ENCODE measurements around the gene MTCL1. TPM values are rescaled to one million over a fixed set of nuclear protein-coding genes. Genes with fewer than 3 reads are reported as not detected.

The MTCL1 gene
- total RNA-seq, 1 donor from 2014 or later: 48.7 TPM

DNA sequence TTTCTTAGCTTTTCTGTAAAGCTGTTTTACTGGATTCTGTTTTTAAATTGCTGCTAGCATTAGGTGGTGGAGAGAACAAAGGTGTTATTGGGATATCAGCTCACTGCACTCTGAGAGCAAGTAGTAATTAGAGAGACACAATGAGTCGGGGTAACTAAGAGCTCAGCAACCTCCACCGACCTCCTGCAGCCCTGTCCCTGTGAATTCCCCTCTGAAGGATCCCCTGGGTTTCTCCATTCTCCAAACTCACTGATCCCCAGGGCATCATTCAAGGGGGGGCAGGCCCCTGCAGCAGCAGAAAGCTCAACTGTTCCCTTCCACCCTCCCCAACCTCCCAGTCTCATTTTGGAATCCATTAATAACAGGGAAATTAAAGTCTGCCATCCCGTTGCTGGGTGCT is 73.0 kb downstream of the MTCL1 start:
- peaks cover 21% of the 10 kb centered on the region for H3K36me3 Mint-ChIP-seq
- H3K27ac Mint-ChIP-seq: peak overlapping the region; percentile 69
- no peak overlapping the region for H3K4me3 Mint-ChIP-seq
- H3K9me3 Mint-ChIP-seq: no peaks in the 10 kb centered on the region
- peaks cover 40% of the 10 kb centered on the region for H3K4me1 Mint-ChIP-seq (ENCODE audit: unreplicated experiment)
- no peaks in the 10 kb centered on the region for H3K27me3 Mint-ChIP-seq
- TF ChIP-seq, protein P1, sequence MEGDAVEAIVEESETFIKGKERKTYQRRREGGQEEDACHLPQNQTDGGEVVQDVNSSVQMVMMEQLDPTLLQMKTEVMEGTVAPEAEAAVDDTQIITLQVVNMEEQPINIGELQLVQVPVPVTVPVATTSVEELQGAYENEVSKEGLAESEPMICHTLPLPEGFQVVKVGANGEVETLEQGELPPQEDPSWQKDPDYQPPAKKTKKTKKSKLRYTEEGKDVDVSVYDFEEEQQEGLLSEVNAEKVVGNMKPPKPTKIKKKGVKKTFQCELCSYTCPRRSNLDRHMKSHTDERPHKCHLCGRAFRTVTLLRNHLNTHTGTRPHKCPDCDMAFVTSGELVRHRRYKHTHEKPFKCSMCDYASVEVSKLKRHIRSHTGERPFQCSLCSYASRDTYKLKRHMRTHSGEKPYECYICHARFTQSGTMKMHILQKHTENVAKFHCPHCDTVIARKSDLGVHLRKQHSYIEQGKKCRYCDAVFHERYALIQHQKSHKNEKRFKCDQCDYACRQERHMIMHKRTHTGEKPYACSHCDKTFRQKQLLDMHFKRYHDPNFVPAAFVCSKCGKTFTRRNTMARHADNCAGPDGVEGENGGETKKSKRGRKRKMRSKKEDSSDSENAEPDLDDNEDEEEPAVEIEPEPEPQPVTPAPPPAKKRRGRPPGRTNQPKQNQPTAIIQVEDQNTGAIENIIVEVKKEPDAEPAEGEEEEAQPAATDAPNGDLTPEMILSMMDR (conservative IDR thresholded peaks at IDR 0.05): no peak
- no peak for DNase-seq (ENCODE audit: extremely low spot score, unreplicated experiment)

DNA sequence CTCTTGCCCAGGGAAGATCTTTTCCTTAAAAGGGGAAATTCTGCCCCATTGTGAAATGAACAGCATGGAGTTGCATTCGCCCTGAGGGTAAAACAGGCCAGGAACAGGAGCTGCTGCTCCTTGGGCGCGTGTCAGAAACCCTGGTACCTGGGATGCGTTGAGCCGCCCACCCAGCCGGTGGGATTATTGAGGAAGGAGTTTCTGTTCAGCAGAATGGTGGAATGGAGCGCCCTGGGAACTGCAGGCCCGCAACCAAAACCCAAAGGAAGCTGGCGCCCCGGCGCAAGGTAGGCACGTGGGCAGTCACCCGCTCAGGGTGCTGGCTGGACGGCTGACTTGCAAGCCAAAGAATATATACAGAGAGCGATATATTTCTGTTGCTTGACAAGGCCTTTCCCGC is 73.5 kb downstream of the MTCL1 start:
- Mint-ChIP-seq H3K27me3 (no peaks in the 10 kb centered on the region), H3K4me3 (no peak overlapping the region), H3K27ac (no peak overlapping the region), H3K9me3 (no peaks in the 10 kb centered on the region), H3K4me1 (ENCODE audit: unreplicated experiment) (peaks cover 36% of the 10 kb centered on the region), H3K36me3 (peaks cover 21% of the 10 kb centered on the region)
- DNase-seq (ENCODE audit: extremely low spot score, unreplicated experiment): peak; percentile 63
- TF ChIP-seq, protein P1 (conservative IDR thresholded peaks at IDR 0.05): no peak

DNA sequence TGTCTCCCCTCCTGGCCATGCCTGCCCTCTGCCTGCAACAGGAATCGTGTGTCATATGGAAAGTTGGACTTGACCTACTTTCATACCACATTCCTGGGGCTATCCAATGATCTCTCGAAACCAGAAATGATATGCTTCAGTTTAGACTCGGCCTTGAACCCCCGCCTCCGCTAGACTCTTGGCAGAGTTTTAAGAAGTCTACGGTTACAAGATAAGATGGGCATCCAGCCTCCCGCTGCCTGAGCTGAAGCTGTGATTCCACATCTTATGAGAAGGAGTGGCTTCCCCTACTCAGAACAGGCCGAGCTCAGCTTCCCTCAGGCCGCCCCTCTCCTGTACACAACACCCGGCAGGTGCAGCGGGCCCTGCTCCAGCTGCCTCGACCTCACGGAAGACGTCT is 73.9 kb downstream of the MTCL1 start:
- no peak for DNase-seq (ENCODE audit: extremely low spot score, unreplicated experiment)
- Mint-ChIP-seq H3K27ac (peak overlapping the region; percentile 17), H3K9me3 (no peaks in the 10 kb centered on the region), H3K4me3 (no peak overlapping the region), H3K4me1 (ENCODE audit: unreplicated experiment) (peaks cover 32% of the 10 kb centered on the region), H3K36me3 (peaks cover 21% of the 10 kb centered on the region), H3K27me3 (no peaks in the 10 kb centered on the region)
- TF ChIP-seq, protein P1 (conservative IDR thresholded peaks at IDR 0.05): no peak

DNA sequence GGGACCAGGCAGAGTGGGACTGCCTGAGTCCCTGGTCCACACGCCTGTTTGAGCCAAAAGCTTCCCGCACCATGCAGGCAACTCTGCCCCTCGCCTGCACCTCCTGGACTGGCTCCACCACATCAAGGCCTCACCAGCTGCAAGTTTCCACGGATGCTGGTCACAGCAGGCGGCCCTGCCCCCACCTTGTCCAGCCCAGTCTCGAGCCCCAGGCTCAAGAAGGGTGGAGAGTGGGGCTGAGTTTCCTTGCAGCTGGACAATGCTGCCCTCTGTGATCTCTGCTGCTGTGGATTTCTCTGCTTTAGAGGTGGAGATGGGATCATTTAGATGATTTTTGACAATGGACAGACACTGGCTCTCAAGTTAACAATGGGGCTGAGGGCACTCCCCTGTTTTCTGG is 74.9 kb downstream of the MTCL1 start:
- Mint-ChIP-seq H3K9me3 (no peaks in the 10 kb centered on the region), H3K27me3 (no peaks in the 10 kb centered on the region), H3K4me3 (no peak overlapping the region), H3K36me3 (peaks cover 26% of the 10 kb centered on the region), H3K4me1 (ENCODE audit: unreplicated experiment) (peaks cover 29% of the 10 kb centered on the region), H3K27ac (no peak overlapping the region)
- TF ChIP-seq, protein P1 (conservative IDR thresholded peaks at IDR 0.05): no peak
- DNase-seq (ENCODE audit: extremely low spot score, unreplicated experiment): no peak

DNA sequence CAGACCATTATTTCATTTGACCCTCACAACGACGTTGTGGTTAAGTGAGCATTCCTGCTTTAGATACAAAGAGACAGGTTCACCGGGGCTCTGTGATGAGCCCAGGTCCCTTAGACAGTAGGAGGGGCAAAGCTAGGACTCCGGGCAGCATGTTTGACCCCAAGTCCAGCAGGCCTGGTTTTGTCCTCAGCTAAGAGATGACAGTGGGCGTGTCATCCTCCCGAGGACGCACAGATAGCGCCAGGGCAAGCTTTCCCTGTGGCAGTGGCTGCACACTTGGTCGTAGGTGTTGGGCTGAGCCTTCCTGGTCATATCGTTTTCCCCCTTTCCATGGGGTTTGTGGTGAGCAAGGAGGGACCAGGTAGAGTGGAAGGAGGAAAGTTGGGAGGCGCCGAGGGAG is 76.3 kb downstream of the MTCL1 start:
- TF ChIP-seq, protein P1 (conservative IDR thresholded peaks at IDR 0.05): no peak
- no peak for DNase-seq (ENCODE audit: extremely low spot score, unreplicated experiment)
- H3K27me3 Mint-ChIP-seq: no peaks in the 10 kb centered on the region
- H3K4me3 Mint-ChIP-seq: no peak overlapping the region
- H3K4me1 Mint-ChIP-seq (ENCODE audit: unreplicated experiment): peaks cover 36% of the 10 kb centered on the region
- peaks cover 35% of the 10 kb centered on the region for H3K36me3 Mint-ChIP-seq
- H3K9me3 Mint-ChIP-seq: no peaks in the 10 kb centered on the region
- peak overlapping the region; percentile 43 for H3K27ac Mint-ChIP-seq
